Measurements from ENCODE around the gene FBXW8. TPM values are rescaled to one million over a fixed set of nuclear protein-coding genes. Genes with fewer than 3 reads are reported as not detected.

Gene FBXW8
- polyA plus RNA-seq, 3 donors = 2.0 to 5.2 (median 2.7) TPM

GRCh38 chr12:116962197-116962596 is 51.4 kb downstream of the FBXW8 start:
- Histone ChIP-seq H3K4me2 (replicated peaks; ENCODE audit: extremely low read depth, low read length, poor library complexity, severe bottlenecking) (no peak overlapping the region), H3K9me3 (replicated peaks in 1 of 2; ENCODE audit: control insufficient read depth in 1 of 2, insufficient read depth in 1 of 2, low read length in 2 of 2) (no peaks in the 10 kb centered on the region), H2AFZ (ENCODE audit: insufficient read depth, low read depth, low read length, poor library complexity, severe bottlenecking) (no peak overlapping the region), H4K20me1 (ENCODE audit: insufficient read depth, low read length) (no peaks in the 10 kb centered on the region), H3K27me3 (ENCODE audit: control insufficient read depth in 2 of 2, insufficient read depth in 2 of 2, low read length in 2 of 2) (no peaks in the 10 kb centered on the region), H3K27ac (ENCODE audit: low read depth in 1 of 2, low read length in 2 of 2) (no peak overlapping the region), H3K4me3 (replicated peaks in 1 of 3; ENCODE audit: low read depth in 2 of 3, low read length in 3 of 3) (no peak overlapping the region), H3K9ac (ENCODE audit: insufficient read depth, low read length, poor library complexity, severe bottlenecking) (peak overlapping the region; percentile 11), H3K79me2 (ENCODE audit: insufficient read depth, low read length) (no peaks in the 10 kb centered on the region), H3K36me3 (replicated peaks in 1 of 2; ENCODE audit: control insufficient read depth in 1 of 2, insufficient read depth in 2 of 2, low read length in 2 of 2) (peaks cover 4 to 38% of the 10 kb centered on the region in 2 donors), H3K4me1 (ENCODE audit: control insufficient read depth in 1 of 2, insufficient read depth in 2 of 2, low read length in 2 of 2) (peaks cover 7 to 8% of the 10 kb centered on the region in 2 donors)
- Mint-ChIP-seq H3K36me3 (peaks cover 22 to 25% of the 10 kb centered on the region in 2 donors), H3K4me1 (peaks cover 12% of the 10 kb centered on the region), H3K27ac (peak overlapping the region in 2 of 7 donors; percentile 27 to 50), H3K27me3 (ENCODE audit: low read depth in 3 of 3) (peaks cover 0 to 3% (median 0%) of the 10 kb centered on the region in 3 donors), H3K4me3 (peak overlapping the region in 1 of 2 donors; percentile 75), H3K9me3 (no peaks in the 10 kb centered on the region)
- intact Hi-C loops (cut with micrococcal nuclease) = no loop called here
- no CpG with 5 or more reads among the region's 4 CpGs for WGBS (ENCODE audit: insufficient coverage)
- no peak for DNase-seq
- TF ChIP-seq CTCF (IDR thresholded peaks at IDR 0.05) = no peak

GRCh38 chr12:116962783-116963356 is 52.1 kb downstream of the FBXW8 start:
- no peak overlapping the region for H2AFZ ChIP-seq (ENCODE audit: insufficient read depth, low read depth, low read length, poor library complexity, severe bottlenecking)
- H3K36me3 ChIP-seq (replicated peaks in 1 of 2; ENCODE audit: control insufficient read depth in 1 of 2, insufficient read depth in 2 of 2, low read length in 2 of 2) = peaks cover 4 to 45% of the 10 kb centered on the region in 2 donors
- peaks cover 25 to 30% of the 10 kb centered on the region in 2 donors for H3K36me3 Mint-ChIP-seq
- no peaks in the 10 kb centered on the region for H3K9me3 Mint-ChIP-seq
- no peak overlapping the region for H3K4me3 ChIP-seq (replicated peaks in 1 of 3; ENCODE audit: low read depth in 2 of 3, low read length in 3 of 3)
- intact Hi-C loops (cut with micrococcal nuclease) = no loop called here
- H3K9ac ChIP-seq (ENCODE audit: insufficient read depth, low read length, poor library complexity, severe bottlenecking) = no peak overlapping the region
- 90% methylated on average over 7 of the region's 9 CpGs for WGBS (ENCODE audit: insufficient coverage)
- H3K27ac ChIP-seq (ENCODE audit: low read depth in 1 of 2, low read length in 2 of 2) = no peak overlapping the region
- H3K4me2 ChIP-seq (replicated peaks; ENCODE audit: extremely low read depth, low read length, poor library complexity, severe bottlenecking) = no peak overlapping the region
- H3K79me2 ChIP-seq (ENCODE audit: insufficient read depth, low read length) = no peaks in the 10 kb centered on the region
- peaks cover 12% of the 10 kb centered on the region for H3K4me1 Mint-ChIP-seq
- TF ChIP-seq CTCF (IDR thresholded peaks at IDR 0.05) = no peak
- H3K4me1 ChIP-seq (ENCODE audit: control insufficient read depth in 1 of 2, insufficient read depth in 2 of 2, low read length in 2 of 2) = peaks cover 7 to 8% of the 10 kb centered on the region in 2 donors
- H3K27me3 ChIP-seq (ENCODE audit: control insufficient read depth in 2 of 2, insufficient read depth in 2 of 2, low read length in 2 of 2) = no peaks in the 10 kb centered on the region
- H3K4me3 Mint-ChIP-seq = no peak overlapping the region
- H3K27me3 Mint-ChIP-seq (ENCODE audit: low read depth in 3 of 3) = peaks cover 0 to 3% (median 0%) of the 10 kb centered on the region in 3 donors
- no peak for DNase-seq
- H3K9me3 ChIP-seq (replicated peaks in 1 of 2; ENCODE audit: control insufficient read depth in 1 of 2, insufficient read depth in 1 of 2, low read length in 2 of 2) = no peaks in the 10 kb centered on the region
- no peak overlapping the region for H3K27ac Mint-ChIP-seq
- H4K20me1 ChIP-seq (ENCODE audit: insufficient read depth, low read length) = no peaks in the 10 kb centered on the region

Measured in CD14-positive monocyte (primary cell).